ENCODE measurements around the gene SCOC.

GRCh38 chr4:140343303-140343702, 30.1 kb upstream of the SCOC start:
- no peak for TF ChIP-seq EZH2 (IDR thresholded peaks at IDR 0.05)
- no peak for TF ChIP-seq POLR2AphosphoS5 (IDR thresholded peaks at IDR 0.05; ENCODE audit: borderline replicate concordance, low read depth, low read length)
- TF ChIP-seq FOXP2 (optimal IDR thresholded peaks at IDR 0.05; ENCODE audit: control extremely low read depth, extremely low read length, insufficient read depth): no peak

Measured in SK-N-MC (cell line).